NOMO-1 treated with DMSO at 0.1 percent for 48 hours (cell line): ENCODE data around the gene RBMS3.
"Not testable (repeated sequence)": the region's sequence is repeated elsewhere in the genome, so short reads cannot be mapped to it uniquely, and the experiment has no call there.

Experiments used
- DNase-seq: peaks from one replicate; lab custom pipeline; 2025; ENCODE audit not compliant: unreplicated experiment; lab: John Stamatoyannopoulos, UW

RBMS3 gene

GRCh38 chr3:29473481-29474170 is 192.8 kb downstream of the RBMS3 start:
- not testable (repeated sequence) for DNase-seq

GRCh38 chr3:29475305-29475840 is 194.5 kb downstream of the RBMS3 start:
- DNase-seq = no peak

- DNase-seq = no peak
Measured at GRCh38 chr3:29475854-29476253, 195.0 kb downstream of the RBMS3 start.

- DNase-seq = no peak
Measured at GRCh38 chr3:29478611-29479010, 197.7 kb downstream of the RBMS3 start.

- DNase-seq = no peak
Measured at GRCh38 chr3:29481249-29481648, 200.4 kb downstream of the RBMS3 start.

GRCh38 chr3:29481969-29482767 is 201.3 kb downstream of the RBMS3 start:
- DNase-seq = no peak

- no peak for DNase-seq
Measured at GRCh38 chr3:29484633-29485032, 203.8 kb downstream of the RBMS3 start.

- no peak for DNase-seq
Measured at GRCh38 chr3:29486096-29486495, 205.2 kb downstream of the RBMS3 start.

- DNase-seq = no peak
Measured at GRCh38 chr3:29486917-29487316, 206.0 kb downstream of the RBMS3 start.

- no peak for DNase-seq
Measured at GRCh38 chr3:29488922-29489321, 208.1 kb downstream of the RBMS3 start.

GRCh38 chr3:29493109-29493508 is 212.2 kb downstream of the RBMS3 start:
- DNase-seq = no peak

GRCh38 chr3:29494305-29495036 is 213.6 kb downstream of the RBMS3 start:
- no peak for DNase-seq

- no peak for DNase-seq
Measured at GRCh38 chr3:29497282-29497681, 216.4 kb downstream of the RBMS3 start.

GRCh38 chr3:29502771-29503170 is 221.9 kb downstream of the RBMS3 start:
- no peak for DNase-seq

GRCh38 chr3:29503314-29503713 is 222.4 kb downstream of the RBMS3 start:
- no peak for DNase-seq

GRCh38 chr3:29503958-29504357 is 223.1 kb downstream of the RBMS3 start:
- DNase-seq = no peak

GRCh38 chr3:29506502-29506901 is 225.6 kb downstream of the RBMS3 start:
- DNase-seq = no peak

- no peak for DNase-seq
Measured at GRCh38 chr3:29511701-29512100, 230.8 kb downstream of the RBMS3 start.

- no peak for DNase-seq
Measured at GRCh38 chr3:29512641-29513040, 231.8 kb downstream of the RBMS3 start.

- DNase-seq = peak; percentile 55
Measured at GRCh38 chr3:29513236-29513635, 232.4 kb downstream of the RBMS3 start.

GRCh38 chr3:29514170-29514569 is 233.3 kb downstream of the RBMS3 start:
- peak; percentile 72 for DNase-seq

GRCh38 chr3:29514912-29515311 is 234.0 kb downstream of the RBMS3 start:
- DNase-seq = peak; percentile 78
